Effector memory CD4-positive, alpha-beta T cell (primary cell): ENCODE measurements around the gene PPM1N.

Source experiments
- DNase-seq, 3 donors: peaks; one replicate each; pipeline ENCODE4 v3.0.0-alpha.2; 2020
- H3K27ac ChIP-seq: 2 replicates; pipeline ENCODE4 v1.7.0; 2013; ENCODE audit warnings: mild to moderate bottlenecking, low read length, moderate library complexity; ENCODE audit not compliant: insufficient read depth, poor library complexity, severe bottlenecking
- H3K27me3 ChIP-seq: replicated peaks from 2 replicates; pipeline ENCODE4 v1.7.0; 2013; ENCODE audit warnings: mild to moderate bottlenecking, low read length; ENCODE audit not compliant: insufficient read depth, control insufficient read depth, poor library complexity, severe bottlenecking
- H3K36me3 ChIP-seq: 2 replicates; pipeline ENCODE4 v1.7.0; 2013; ENCODE audit warnings: mild to moderate bottlenecking, low read length, moderate library complexity; ENCODE audit not compliant: control insufficient read depth, insufficient read depth
- H3K4me1 ChIP-seq: 2 replicates; pipeline ENCODE4 v1.7.0; 2013; ENCODE audit warnings: low read length, mild to moderate bottlenecking; ENCODE audit not compliant: control insufficient read depth, insufficient read depth, poor library complexity, severe bottlenecking
- H3K4me3 ChIP-seq: 2 replicates; pipeline ENCODE4 v1.7.0; 2013; ENCODE audit warnings: low read length, low read depth, mild to moderate bottlenecking; ENCODE audit not compliant: insufficient read depth, poor library complexity, severe bottlenecking
- H3K9me3 ChIP-seq: 2 replicates; pipeline ENCODE4 v1.7.0; 2013; ENCODE audit warnings: mild to moderate bottlenecking, low read length, moderate library complexity; ENCODE audit not compliant: control insufficient read depth

PPM1N gene

GRCh38 chr19:45475537-45476291 lies 22.5 kb upstream of the PPM1N start:
- Histone ChIP-seq H3K27me3 (no peaks in the 10 kb centered on the region), H3K36me3 (peaks cover 8% of the 10 kb centered on the region), H3K27ac (no peak overlapping the region), H3K4me3 (no peak overlapping the region), H3K4me1 (peaks cover 7% of the 10 kb centered on the region), H3K9me3 (no peaks in the 10 kb centered on the region)
- DNase-seq, result peak in 2 of 3 donors; percentile 55 to 57

- Histone ChIP-seq H3K9me3 (no peaks in the 10 kb centered on the region), H3K4me3 (no peak overlapping the region), H3K27me3 (no peaks in the 10 kb centered on the region), H3K27ac (no peak overlapping the region), H3K36me3 (peaks cover 6% of the 10 kb centered on the region), H3K4me1 (peaks cover 7% of the 10 kb centered on the region)
- peak in 2 of 3 donors; percentile 50 to 51 for DNase-seq
Measured at GRCh38 chr19:45476304-45476703, 21.9 kb upstream of the PPM1N start.

DNA sequence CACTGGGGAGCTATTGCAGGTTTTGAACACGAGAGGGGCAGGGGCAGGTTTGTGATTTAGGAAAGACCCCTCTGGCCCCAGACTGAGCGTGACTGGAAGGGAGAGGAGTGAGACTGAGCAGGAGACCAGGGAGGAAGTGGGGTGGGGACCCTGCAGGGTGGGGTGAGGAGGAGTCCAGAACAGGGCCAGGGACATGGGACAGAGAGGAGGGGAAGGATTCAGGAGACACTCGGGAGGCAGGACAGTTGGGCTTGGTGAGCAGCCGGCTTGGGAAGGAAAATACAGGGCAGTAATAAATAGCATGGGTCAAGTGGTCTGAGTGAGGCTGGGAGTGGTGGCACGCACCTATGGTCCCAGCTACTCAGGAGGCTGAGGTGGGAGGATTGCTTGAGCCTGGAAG lies 21.1 kb upstream of the PPM1N start:
- H3K27me3 ChIP-seq, result no peaks in the 10 kb centered on the region
- peak in 2 of 3 donors; percentile 33 to 41 for DNase-seq
- H3K4me1 ChIP-seq, result peaks cover 7% of the 10 kb centered on the region
- H3K9me3 ChIP-seq, result no peaks in the 10 kb centered on the region
- H3K27ac ChIP-seq, result no peak overlapping the region
- no peaks in the 10 kb centered on the region for H3K36me3 ChIP-seq
- H3K4me3 ChIP-seq, result no peak overlapping the region

GRCh38 chr19:45477713-45478453 lies 20.4 kb upstream of the PPM1N start:
- no peaks in the 10 kb centered on the region for H3K36me3 ChIP-seq
- H3K27ac ChIP-seq, result peak overlapping the region; percentile 95
- H3K4me1 ChIP-seq, result peaks cover 7% of the 10 kb centered on the region
- DNase-seq, result peak in 2 of 3 donors; percentile 38 to 50
- no peaks in the 10 kb centered on the region for H3K9me3 ChIP-seq
- no peaks in the 10 kb centered on the region for H3K27me3 ChIP-seq
- H3K4me3 ChIP-seq, result peak overlapping the region; percentile 62

DNA sequence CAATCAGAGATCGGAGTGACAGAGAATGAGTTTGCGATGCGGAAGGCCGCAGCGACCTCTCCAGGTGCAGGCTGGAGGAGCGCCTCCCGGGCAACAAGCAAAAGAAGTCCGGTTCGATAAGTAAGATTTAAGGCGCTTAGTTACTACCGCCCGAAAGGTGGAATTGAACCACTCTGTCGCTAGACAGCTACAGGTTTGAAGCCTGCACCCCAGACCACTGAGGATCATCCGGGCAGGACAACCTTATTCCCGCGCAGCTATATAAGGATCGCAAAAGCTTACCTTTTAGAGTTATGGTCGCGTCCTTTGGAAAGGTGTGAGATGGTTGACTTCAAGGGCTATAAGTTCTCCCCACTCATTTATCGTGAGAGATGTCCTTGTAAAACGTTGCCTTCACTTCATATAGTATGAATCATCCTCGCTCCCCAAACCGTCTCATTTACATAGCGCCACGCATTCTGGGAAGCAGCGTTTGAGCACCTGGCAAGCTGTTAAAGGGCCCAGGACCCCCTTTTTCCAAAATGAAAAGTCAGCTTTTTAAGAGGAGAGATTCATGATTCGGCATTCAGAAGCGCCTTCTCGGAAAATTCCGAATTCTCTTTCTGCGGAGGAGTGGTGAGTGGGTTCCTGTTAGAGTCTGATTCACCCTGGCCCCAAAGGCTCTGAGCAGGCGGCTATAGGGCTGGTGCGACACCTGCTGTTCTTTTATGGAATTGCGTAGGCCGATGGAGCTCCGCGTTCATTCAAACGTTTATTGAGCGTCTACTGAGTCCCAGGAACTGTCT lies 19.6 kb upstream of the PPM1N start:
- Histone ChIP-seq H3K4me3 (peak overlapping the region; percentile 62), H3K27ac (peak overlapping the region; percentile 95), H3K9me3 (no peaks in the 10 kb centered on the region), H3K4me1 (peaks cover 7% of the 10 kb centered on the region), H3K36me3 (no peaks in the 10 kb centered on the region), H3K27me3 (no peaks in the 10 kb centered on the region)
- peak; percentile 79 to 83 (median 82) for DNase-seq

- peaks cover 6% of the 10 kb centered on the region for H3K4me1 ChIP-seq
- H3K27me3 ChIP-seq, result no peaks in the 10 kb centered on the region
- H3K4me3 ChIP-seq, result no peak overlapping the region
- no peak for DNase-seq
- no peak overlapping the region for H3K27ac ChIP-seq
- no peaks in the 10 kb centered on the region for H3K36me3 ChIP-seq
- H3K9me3 ChIP-seq, result no peaks in the 10 kb centered on the region
Measured at GRCh38 chr19:45483033-45483432, 15.2 kb upstream of the PPM1N start.

- H3K27me3 ChIP-seq, result no peaks in the 10 kb centered on the region
- H3K4me3 ChIP-seq, result no peak overlapping the region
Measured at GRCh38 chr19:45484273-45484945, 13.8 kb upstream of the PPM1N start.

DNA sequence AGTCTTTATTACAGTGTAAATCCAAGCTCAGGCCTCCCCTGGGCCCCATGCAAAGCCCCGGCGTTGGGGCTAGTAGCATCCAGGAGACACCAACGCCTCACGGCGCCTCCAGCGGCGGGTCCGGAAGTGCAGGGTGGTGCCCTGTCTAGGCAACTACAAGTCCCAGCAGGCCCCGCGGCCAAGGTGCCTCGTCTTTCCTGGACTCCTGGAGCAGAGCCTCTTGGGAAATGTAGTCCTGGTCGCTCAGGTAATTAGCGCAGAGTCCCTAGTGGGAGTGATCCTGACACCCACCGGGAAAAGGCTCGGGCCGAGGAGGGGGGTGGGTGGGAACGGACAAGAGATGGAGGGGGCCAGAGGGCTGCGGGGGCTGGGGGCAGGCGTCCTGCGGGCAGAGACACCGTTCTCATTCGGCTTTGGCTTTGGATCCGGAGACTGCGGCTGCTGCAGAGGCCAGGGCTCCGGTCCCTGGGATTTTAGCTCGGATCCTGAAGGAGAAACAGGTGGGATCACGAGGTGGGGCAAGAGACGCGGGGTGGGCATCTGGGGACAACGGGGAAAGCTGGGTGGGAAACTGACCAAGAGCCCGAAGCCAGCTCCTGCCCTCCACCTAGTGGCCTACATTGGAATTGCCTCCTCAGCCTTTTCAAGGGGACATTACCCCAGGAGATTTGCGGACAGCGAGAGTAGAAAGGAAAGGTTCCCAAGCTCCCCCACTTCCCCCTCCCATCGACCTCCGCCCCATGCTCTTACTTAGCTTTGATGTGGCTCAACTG lies 12.8 kb upstream of the PPM1N start:
- DNase-seq, result peak; percentile 90 to 96 (median 91)
- Histone ChIP-seq H3K9me3 (no peaks in the 10 kb centered on the region), H3K4me3 (peak overlapping the region; percentile 79), H3K36me3 (no peaks in the 10 kb centered on the region), H3K27ac (peak overlapping the region; percentile 50), H3K27me3 (no peaks in the 10 kb centered on the region), H3K4me1 (peaks cover 4% of the 10 kb centered on the region)

More at GRCh38 chr19:45484273-45484945, 13.8 kb upstream of the PPM1N start:
- Histone ChIP-seq H3K4me1 (peaks cover 4% of the 10 kb centered on the region), H3K9me3 (no peaks in the 10 kb centered on the region), H3K36me3 (no peaks in the 10 kb centered on the region), H3K27ac (no peak overlapping the region)
- no peak for DNase-seq

DNA sequence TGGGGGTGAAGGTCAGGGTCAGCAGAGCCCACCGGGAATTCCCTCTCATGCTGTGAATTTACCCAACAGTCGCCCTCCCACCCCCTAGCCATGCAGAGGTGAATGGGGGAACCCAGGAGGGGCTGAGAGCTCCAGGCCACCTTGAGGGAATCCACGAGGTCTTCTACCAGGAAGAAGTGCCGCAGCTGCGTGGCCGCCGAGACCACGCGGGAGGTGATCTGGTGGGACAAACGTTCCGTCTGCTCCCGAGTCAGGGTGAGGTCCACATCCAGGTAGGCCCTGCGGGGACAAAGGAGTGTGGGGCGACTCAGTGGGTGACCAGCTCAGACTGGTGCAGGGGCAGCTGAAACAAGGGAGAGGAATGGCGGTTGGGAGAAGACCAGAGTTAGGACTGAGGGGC lies 9.5 kb upstream of the PPM1N start:
- no peak overlapping the region for H3K4me3 ChIP-seq
- H3K36me3 ChIP-seq, result no peaks in the 10 kb centered on the region
- DNase-seq, result no peak
- H3K27me3 ChIP-seq, result peaks cover 10% of the 10 kb centered on the region
- H3K9me3 ChIP-seq, result no peaks in the 10 kb centered on the region
- no peak overlapping the region for H3K27ac ChIP-seq
- H3K4me1 ChIP-seq, result peaks cover 14% of the 10 kb centered on the region
